Ascending aorta (tissue), 2 donors: ENCODE measurements around the gene TMEM242. TPM values are rescaled to one million over a fixed set of nuclear protein-coding genes. Genes with fewer than 3 reads are reported as not detected.

Experiments
- DNase-seq, 2 donors: peaks; one replicate each; pipeline ENCODE4 v3.0.0-alpha.2; 2019; ENCODE audit warnings: low spot score in 2 of 2
- H3K27ac ChIP-seq, 2 donors: fragments of 200-600 bp; sonication (generic); one replicate each; pipeline ENCODE4 v1.5.1; 2016 to 2017; ENCODE audit warnings: mild to moderate bottlenecking in 1 of 2
- H3K27me3 ChIP-seq: fragments of 200-600 bp; sonication (generic); one replicate; pipeline ENCODE4 v1.5.1; 2017
- H3K36me3 ChIP-seq, 2 donors: fragments of 200-600 bp; sonication (generic); one replicate each; pipeline ENCODE4 v1.5.1; 2016
- H3K4me1 ChIP-seq, 2 donors: fragments of 200-600 bp; sonication (generic); one replicate each; pipeline ENCODE4 v1.5.1; 2016 to 2017; ENCODE audit warnings: mild to moderate bottlenecking in 1 of 2
- H3K4me3 ChIP-seq, 2 donors: fragments of 200-600 bp; sonication (generic); one replicate each; pipeline ENCODE4 v1.5.1; 2016 to 2017; ENCODE audit warnings: mild to moderate bottlenecking in 1 of 2
- H3K9me3 ChIP-seq, 2 donors: fragments of 200-600 bp; sonication (generic); one replicate each; pipeline ENCODE4 v1.5.1; 2016
- CTCF ChIP-seq, 3 experiments: fragments of 200-600 bp in 2 of 3; fragments of 450-650 bp in 1 of 3; sonication (generic) in 2 of 3; IDR thresholded peaks; one replicate each; pipeline ENCODE4 v1.5.1; 2016 to 2019; ENCODE audit warnings: antibody characterized with exemption in 3 of 3, mild to moderate bottlenecking in 1 of 3, moderate library complexity in 1 of 3
- intact Hi-C: fragments of 100-400 bp; cut with DNase I; formaldehyde crosslinking; loops from one replicate; pipeline ENCODE4 v1.15.1; 2023
- total RNA-seq: library from RNA; depleted of rRNA; stranded (reverse); fragments of >200 nt; gene quantifications from one replicate; pipeline ENCODE4 v1.1.0, GENCODE V29; 2016

The TMEM242 gene
- total RNA-seq, 1 donor from 2014 or later, result 2.3 TPM

DNA sequence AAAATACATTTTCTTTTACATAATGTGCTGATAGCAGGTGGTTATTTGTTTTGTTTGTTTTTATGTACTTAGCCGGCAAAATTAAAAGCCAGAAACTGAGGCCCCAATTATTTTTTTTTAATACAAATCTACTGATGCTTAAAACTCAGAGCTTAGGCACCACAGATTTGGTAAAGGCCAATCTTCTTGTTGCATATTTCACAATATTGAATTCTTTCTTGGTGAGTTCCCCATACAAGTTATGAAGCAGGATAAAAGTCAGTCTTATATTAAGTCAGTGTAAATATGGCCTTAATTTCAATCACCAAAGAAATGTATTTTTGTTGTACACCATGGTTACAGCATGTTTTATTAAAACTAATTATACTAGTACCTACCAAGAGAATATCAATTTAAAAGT, 41.4 kb upstream of the TMEM242 start:
- DNase-seq, result no peak
- Histone ChIP-seq H3K4me3 (no peak overlapping the region), H3K9me3 (no peaks in the 10 kb centered on the region), H3K27me3 (no peaks in the 10 kb centered on the region), H3K4me1 (no peaks in the 10 kb centered on the region), H3K27ac (no peak overlapping the region), H3K36me3 (no peaks in the 10 kb centered on the region)
- intact Hi-C loops, result no loop called here
- TF ChIP-seq CTCF (IDR thresholded peaks at IDR 0.05), result no peak

DNA sequence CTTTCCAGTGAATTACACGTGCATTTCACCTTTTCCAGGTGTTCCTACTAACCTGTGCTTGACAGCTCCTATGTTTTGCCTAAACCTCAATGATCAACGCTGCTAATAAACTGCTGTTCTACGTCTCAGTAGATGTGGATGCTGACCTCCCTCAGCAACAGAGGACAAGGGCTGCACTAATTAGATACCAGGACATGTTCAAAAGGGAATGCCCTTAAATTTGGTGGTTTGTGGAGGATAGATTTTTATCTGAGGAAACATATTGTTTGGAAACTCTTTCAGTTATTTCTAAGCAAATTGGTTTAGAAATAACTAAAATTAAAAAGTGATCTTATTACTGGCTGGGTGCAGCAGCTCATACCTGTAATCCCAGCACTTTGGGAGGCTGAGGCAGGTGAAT, 38.6 kb upstream of the TMEM242 start:
- DNase-seq, result no peak
- Histone ChIP-seq H3K36me3 (no peaks in the 10 kb centered on the region), H3K4me1 (no peaks in the 10 kb centered on the region), H3K4me3 (no peak overlapping the region), H3K27ac (no peak overlapping the region), H3K27me3 (no peaks in the 10 kb centered on the region), H3K9me3 (no peaks in the 10 kb centered on the region)
- no peak for TF ChIP-seq CTCF (IDR thresholded peaks at IDR 0.05)
- intact Hi-C loops, result no loop called here

DNA sequence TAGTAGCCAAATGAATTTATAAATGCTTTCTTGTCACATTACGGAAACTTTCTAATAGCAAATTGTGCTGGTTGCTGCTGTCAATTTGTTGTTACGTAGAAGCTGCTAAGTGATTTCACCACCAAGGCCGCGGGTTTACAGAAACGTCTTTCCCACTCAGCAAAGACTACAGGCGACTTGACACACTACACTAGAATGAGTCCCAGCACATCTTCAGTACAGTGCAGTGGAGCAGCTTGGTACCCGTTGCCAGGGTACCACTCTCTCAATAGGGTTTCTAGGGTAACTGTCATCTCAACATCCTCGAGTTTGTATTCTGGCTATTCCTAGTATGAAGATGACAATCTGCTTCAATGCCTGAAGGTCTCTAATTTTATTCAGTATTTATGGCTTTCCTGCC, 35.0 kb upstream of the TMEM242 start:
- no peak for DNase-seq
- Histone ChIP-seq H3K9me3 (no peaks in the 10 kb centered on the region), H3K4me1 (peaks cover 0 to 14% of the 10 kb centered on the region in 2 donors), H3K27ac (no peak overlapping the region), H3K36me3 (no peaks in the 10 kb centered on the region), H3K4me3 (no peak overlapping the region), H3K27me3 (no peaks in the 10 kb centered on the region)
- intact Hi-C loops, result no loop called here
- no peak for TF ChIP-seq CTCF (IDR thresholded peaks at IDR 0.05)

DNA sequence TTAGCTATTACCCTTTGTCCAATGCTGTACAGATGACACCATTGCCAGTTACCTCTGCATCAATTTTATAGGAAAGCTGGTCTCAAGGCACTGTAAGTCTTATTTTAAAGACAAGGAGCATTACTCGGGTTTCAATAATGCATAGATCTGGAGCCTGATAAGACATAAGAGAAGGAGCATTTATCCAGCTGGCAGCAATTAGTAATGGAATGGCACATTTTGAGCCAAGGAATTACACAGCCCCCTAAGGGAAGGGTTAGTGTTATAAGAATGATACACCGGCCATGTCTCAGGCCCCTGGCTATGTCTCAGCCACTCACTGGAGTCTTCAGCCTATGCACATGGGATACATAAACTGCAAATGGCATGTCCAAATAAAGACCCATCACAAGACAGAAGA, 23.1 kb upstream of the TMEM242 start:
- Histone ChIP-seq H3K36me3 (no peaks in the 10 kb centered on the region), H3K4me3 (no peak overlapping the region), H3K9me3 (peaks cover 0 to 9% of the 10 kb centered on the region in 2 donors), H3K4me1 (no peaks in the 10 kb centered on the region), H3K27me3 (no peaks in the 10 kb centered on the region), H3K27ac (no peak overlapping the region)
- no peak for TF ChIP-seq CTCF (IDR thresholded peaks at IDR 0.05)
- intact Hi-C loops, result no loop called here
- no peak for DNase-seq

GRCh38 chr6:157343732-157344131, 20.4 kb upstream of the TMEM242 start:
- DNase-seq, result no peak
- no peak overlapping the region for H3K27ac ChIP-seq
- H3K27me3 ChIP-seq, result no peaks in the 10 kb centered on the region
- no peak for TF ChIP-seq CTCF (IDR thresholded peaks at IDR 0.05)
- no peaks in the 10 kb centered on the region for H3K9me3 ChIP-seq
- H3K4me1 ChIP-seq, result no peaks in the 10 kb centered on the region
- intact Hi-C loops, result no loop called here
- H3K36me3 ChIP-seq, result no peaks in the 10 kb centered on the region
- no peak overlapping the region for H3K4me3 ChIP-seq

DNA sequence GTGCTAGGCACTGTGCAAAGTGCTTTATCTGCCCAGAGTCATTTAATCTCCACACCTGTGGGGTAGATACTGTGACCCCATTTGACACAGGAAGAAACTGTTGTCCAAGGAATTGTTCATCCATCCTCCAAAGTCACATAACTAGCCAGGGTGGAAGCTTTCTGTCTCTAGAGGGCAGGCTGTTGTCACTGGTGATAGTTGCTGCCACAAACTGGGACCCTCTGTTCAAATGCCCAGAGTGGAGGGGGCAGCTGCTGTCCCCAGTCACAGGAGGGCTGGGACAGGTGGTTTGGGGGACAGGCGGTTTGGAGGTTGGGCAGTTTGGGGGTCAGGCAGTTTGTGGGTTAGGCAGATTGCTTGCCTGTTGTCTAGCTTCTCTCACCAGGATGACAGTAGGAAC, 16.1 kb upstream of the TMEM242 start:
- DNase-seq, result no peak
- no peak for TF ChIP-seq CTCF (IDR thresholded peaks at IDR 0.05)
- H3K27me3 ChIP-seq, result no peaks in the 10 kb centered on the region
- intact Hi-C loops, result no loop called here
- H3K36me3 ChIP-seq, result no peaks in the 10 kb centered on the region
- H3K9me3 ChIP-seq, result no peaks in the 10 kb centered on the region
- no peaks in the 10 kb centered on the region for H3K4me1 ChIP-seq
- no peak overlapping the region for H3K4me3 ChIP-seq
- H3K27ac ChIP-seq, result no peak overlapping the region
